AG04449 (cell line): ENCODE data around the gene PIP5K1B.

Source experiments
- CTCF ChIA-PET: fragments of 350-600 bp; formaldehyde crosslinking; extraction: SDS; loops from one replicate; lab custom pipeline; 2021; ENCODE audit warnings: antibody characterized with exemption; lab: Yijun Ruan, JAX
- POLR2A ChIA-PET: fragments of 400-600, 350-600 bp; formaldehyde crosslinking; extraction: SDS; loops from one replicate; lab custom pipeline; 2020; ENCODE audit warnings: antibody characterized with exemption, inconsistent platforms; lab: Yijun Ruan, JAX
- DNase-seq: peaks from one replicate; pipeline ENCODE4 v3.0.0-alpha.2; 2010; ENCODE audit warnings: low read depth, low spot score
- H3K4me3 ChIP-seq: 2 replicates; pipeline ENCODE4 v1.5.1; 2011; ENCODE audit warnings: low read depth, mild to moderate bottlenecking, control low read depth, low read length
- CTCF ChIP-seq: IDR thresholded peaks from one replicate; pipeline ENCODE4 v1.5.1; 2011; ENCODE audit warnings: mild to moderate bottlenecking, moderate library complexity, low read length, control low read depth, inconsistent platforms; ENCODE audit not compliant: insufficient read depth; ENCODE audit errors: missing control alignments

PIP5K1B gene

GRCh38 chr9:68738358-68738757, 33.3 kb downstream of the PIP5K1B start:
- ChIA-PET CTCF (no interaction called here), POLR2A (no interaction called here)
- no peak for DNase-seq
- no peak overlapping the region for H3K4me3 ChIP-seq
- no peak for TF ChIP-seq CTCF

GRCh38 chr9:68739621-68740174, 34.7 kb downstream of the PIP5K1B start:
- no peak overlapping the region for H3K4me3 ChIP-seq
- CTCF ChIA-PET, result no interaction called here
- POLR2A ChIA-PET, result no interaction called here
- TF ChIP-seq CTCF, result no peak
- no peak for DNase-seq

- ChIA-PET POLR2A (no interaction called here), CTCF (no interaction called here)
- no peak for DNase-seq
- no peak for TF ChIP-seq CTCF
- no peak overlapping the region for H3K4me3 ChIP-seq
These were observed 35.5 kb downstream of the PIP5K1B start for GRCh38 chr9:68740561-68740960.

GRCh38 chr9:68741234-68741633, 36.2 kb downstream of the PIP5K1B start:
- CTCF ChIA-PET, result no interaction called here
- DNase-seq, result no peak
- POLR2A ChIA-PET, result no interaction called here

GRCh38 chr9:68741704-68742332, 36.8 kb downstream of the PIP5K1B start:
- TF ChIP-seq CTCF, result no peak
- no peak for DNase-seq
- CTCF ChIA-PET, result no interaction called here
- POLR2A ChIA-PET, result no interaction called here
- no peak overlapping the region for H3K4me3 ChIP-seq

More at GRCh38 chr9:68741234-68741633, 36.2 kb downstream of the PIP5K1B start:
- TF ChIP-seq CTCF, result no peak
- no peak overlapping the region for H3K4me3 ChIP-seq

GRCh38 chr9:68742333-68742730, 37.3 kb downstream of the PIP5K1B start:
- no peak for DNase-seq
- ChIA-PET POLR2A (no interaction called here), CTCF (no interaction called here)
- H3K4me3 ChIP-seq, result no peak overlapping the region
- no peak for TF ChIP-seq CTCF
